ENCODE results near the gene SLC34A2.

The SLC34A2 gene

GRCh38 chr4:25662306-25662705 lies 6.7 kb downstream of the SLC34A2 start:
- DNase-seq, result no peak

GRCh38 chr4:25663781-25664180 lies 8.1 kb downstream of the SLC34A2 start:
- no peak for DNase-seq

GRCh38 chr4:25666031-25666630 lies 10.5 kb downstream of the SLC34A2 start:
- no peak for DNase-seq

GRCh38 chr4:25667931-25668557 lies 12.4 kb downstream of the SLC34A2 start:
- DNase-seq, result no peak

GRCh38 chr4:25670991-25671390 lies 15.3 kb downstream of the SLC34A2 start:
- peak in 1 of 2 experiments; percentile 50 for DNase-seq

- DNase-seq, result peak in 1 of 2 experiments; percentile 23
Measured at GRCh38 chr4:25672756-25673155, 17.1 kb downstream of the SLC34A2 start.

GRCh38 chr4:25674386-25674785 lies 18.7 kb downstream of the SLC34A2 start:
- no peak for DNase-seq

GRCh38 chr4:25676221-25676620 lies 20.6 kb downstream of the SLC34A2 start:
- no peak for DNase-seq

GRCh38 chr4:25677157-25677556 lies 21.5 kb downstream of the SLC34A2 start:
- no peak for DNase-seq

GRCh38 chr4:25677943-25678342 lies 22.3 kb downstream of the SLC34A2 start:
- DNase-seq, result no peak

- DNase-seq, result no peak
Measured at GRCh38 chr4:25687773-25688172, 32.1 kb downstream of the SLC34A2 start.

- DNase-seq, result no peak
Measured at GRCh38 chr4:25694466-25694865, 38.8 kb downstream of the SLC34A2 start.

- no peak for DNase-seq
Measured at GRCh38 chr4:25696409-25696808, 40.8 kb downstream of the SLC34A2 start.

- DNase-seq, result no peak
Measured at GRCh38 chr4:25697516-25697915, 41.9 kb downstream of the SLC34A2 start.

- no peak for DNase-seq
Measured at GRCh38 chr4:25700661-25701060, 45.0 kb downstream of the SLC34A2 start.

GRCh38 chr4:25702848-25703247 lies 47.2 kb downstream of the SLC34A2 start:
- DNase-seq, result peak; percentile 27 to 73

GRCh38 chr4:25703731-25704388 lies 48.2 kb downstream of the SLC34A2 start:
- DNase-seq, result no peak

GRCh38 chr4:25704516-25704915 lies 48.9 kb downstream of the SLC34A2 start:
- no peak for DNase-seq

- DNase-seq, result no peak
Measured at GRCh38 chr4:25710637-25711036, 55.0 kb downstream of the SLC34A2 start.

- no peak for DNase-seq
Measured at GRCh38 chr4:25712611-25713010, 57.0 kb downstream of the SLC34A2 start.

- no peak for DNase-seq
Measured at GRCh38 chr4:25713812-25714211, 58.2 kb downstream of the SLC34A2 start.

- no peak for DNase-seq
Measured at GRCh38 chr4:25722964-25723363, 67.3 kb downstream of the SLC34A2 start.

GRCh38 chr4:25723409-25723808 lies 67.8 kb downstream of the SLC34A2 start:
- no peak for DNase-seq

- DNase-seq, result no peak
Measured at GRCh38 chr4:25725870-25726269, 70.2 kb downstream of the SLC34A2 start.
